Eye (tissue), 1 donor: ENCODE data around the gene SSBP3.

Experiments
- DNase-seq: peaks from one replicate; pipeline ENCODE4 v3.0.0-alpha.2; 2015

Gene SSBP3

GRCh38 chr1:54302951-54303843 is 103.0 kb downstream of the SSBP3 start:
- DNase-seq, result no peak

GRCh38 chr1:54302549-54302948 is 103.6 kb downstream of the SSBP3 start:
- no peak for DNase-seq

- no peak for DNase-seq
These were observed 104.7 kb downstream of the SSBP3 start for GRCh38 chr1:54301497-54301896.

GRCh38 chr1:54300401-54300800 is 105.8 kb downstream of the SSBP3 start:
- DNase-seq, result no peak

- peak; percentile 73 for DNase-seq
These were observed 107.2 kb downstream of the SSBP3 start for GRCh38 chr1:54299037-54299436.

GRCh38 chr1:54298284-54299033 is 107.7 kb downstream of the SSBP3 start:
- no peak for DNase-seq

- DNase-seq, result peak; percentile 69
These were observed 108.5 kb downstream of the SSBP3 start for GRCh38 chr1:54297596-54298283.

GRCh38 chr1:54296666-54297065 is 109.5 kb downstream of the SSBP3 start:
- no peak for DNase-seq

GRCh38 chr1:54294887-54295286 is 111.3 kb downstream of the SSBP3 start:
- DNase-seq, result no peak

- DNase-seq, result no peak
These were observed 113.9 kb downstream of the SSBP3 start for GRCh38 chr1:54292002-54292911.

- no peak for DNase-seq
These were observed 114.8 kb downstream of the SSBP3 start for GRCh38 chr1:54291276-54292001.

- no peak for DNase-seq
These were observed 115.5 kb downstream of the SSBP3 start for GRCh38 chr1:54290506-54291184.

GRCh38 chr1:54289712-54290233 is 116.4 kb downstream of the SSBP3 start:
- DNase-seq, result no peak

GRCh38 chr1:54287801-54288211 is 118.4 kb downstream of the SSBP3 start:
- DNase-seq, result no peak

- DNase-seq, result peak; percentile 63
These were observed 119.0 kb downstream of the SSBP3 start for GRCh38 chr1:54287176-54287650.

- no peak for DNase-seq
These were observed 120.3 kb downstream of the SSBP3 start for GRCh38 chr1:54285815-54286345.

- DNase-seq, result no peak
These were observed 121.2 kb downstream of the SSBP3 start for GRCh38 chr1:54284781-54285529.

- DNase-seq, result no peak
These were observed 122.4 kb downstream of the SSBP3 start for GRCh38 chr1:54283635-54284385.
